Naive thymus-derived CD8-positive, alpha-beta T cell (primary cell): Measurements from ENCODE around the gene PKD1. TPM values are rescaled to one million over a fixed set of nuclear protein-coding genes. Genes with fewer than 3 reads are reported as not detected.
A peak's percentile ranks its signal among the peaks of the same experiment; 100 is the strongest.

Source experiments
- ATAC-seq, 2 donors: fragments of 150-1000 bp; cut with Tn5 transposase in 1 of 2; sonication (Bioruptor Pico), chemical (Tn5 transposase) in 1 of 2; 1 replicate in 1 of 2; 2 replicates in 1 of 2; pipeline ENCODE4 v1.10.0; 2021; ENCODE audit warnings: mild to moderate bottlenecking in 2 of 2, moderate library complexity in 2 of 2
- POLR2A ChIA-PET: fragments of 350-600 bp; sonication (Branson Sonifier 250); formaldehyde crosslinking; loops from one replicate; lab custom pipeline; 2021; ENCODE audit warnings: antibody characterized with exemption; lab: Charles Lee
- DNase-seq, 10 donors: peaks; one replicate each; pipeline versions ENCODE4 v3.0.0 to v3.0.0-alpha.2; 2020 to 2022
- H3K27ac Mint-ChIP-seq, 10 donors: one replicate each; pipeline ENCODE4 v1.8.0; 2020 to 2022; ENCODE audit warnings: mild to moderate bottlenecking in 10 of 10, mixed read lengths in 10 of 10, moderate library complexity in 4 of 10, inconsistent platforms in 1 of 10
- H3K27me3 Mint-ChIP-seq, 5 donors: one replicate each; pipeline ENCODE4 v1.8.0; 2021 to 2022; ENCODE audit warnings: mixed read lengths in 5 of 5
- H3K36me3 Mint-ChIP-seq, 3 donors: one replicate each; pipeline ENCODE4 v1.8.0; 2020 to 2022; ENCODE audit warnings: mixed read lengths in 3 of 3, mild to moderate bottlenecking in 2 of 3, inconsistent platforms in 1 of 3
- H3K4me1 Mint-ChIP-seq, 4 donors: one replicate each; pipeline ENCODE4 v1.8.0; 2021 to 2022; ENCODE audit warnings: mixed read lengths in 4 of 4
- H3K4me3 Mint-ChIP-seq, 10 donors: one replicate each; pipeline ENCODE4 v1.8.0; 2020 to 2022; ENCODE audit warnings: mild to moderate bottlenecking in 10 of 10, mixed read lengths in 10 of 10, moderate library complexity in 6 of 10, inconsistent platforms in 1 of 10
- H3K9me3 Mint-ChIP-seq, 9 donors: one replicate each; pipeline ENCODE4 v1.8.0; 2020 to 2022; ENCODE audit warnings: mixed read lengths in 9 of 9, mild to moderate bottlenecking in 3 of 9, inconsistent platforms in 1 of 9, moderate library complexity in 1 of 9
- polyA plus RNA-seq, 3 donors: library from polyadenylated mRNA; unstranded; fragments of 300-500 nt; fragmentation: Illumina TruSeq; gene quantifications; one replicate each; pipeline ENCODE4 v1.2.3, GENCODE V29; 2021
- total RNA-seq, 8 experiments: library from RNA in 2 of 8; stranded (reverse) in 2 of 8; gene quantifications; one replicate each; pipeline ENCODE4 v1.2.3 and lab custom pipeline; 2021 to 2026

The PKD1 gene
- total and polyA plus RNA-seq, 5 experiments from 2014 or later = 3.5 to 134 (median 9.9) TPM

- Mint-ChIP-seq H3K27me3 (no peaks in the 10 kb centered on the region), H3K4me1 (peaks cover 0 to 6% (median 2%) of the 10 kb centered on the region in 4 donors), H3K4me3 (no peak overlapping the region), H3K27ac (no peak overlapping the region), H3K9me3 (no peaks in the 10 kb centered on the region), H3K36me3 (peaks cover 0 to 30% (median 3%) of the 10 kb centered on the region in 3 donors)
- POLR2A ChIA-PET = no interaction called here
- no peak for ATAC-seq
- no peak for DNase-seq
These were observed 74.7 kb downstream of the PKD1 start for GRCh38 chr16:2061023-2061422.

- POLR2A ChIA-PET = no interaction called here
- peaks cover 0 to 31% (median 0%) of the 10 kb centered on the region in 3 donors for H3K36me3 Mint-ChIP-seq
These were observed 75.4 kb downstream of the PKD1 start for GRCh38 chr16:2060346-2060745.

DNA sequence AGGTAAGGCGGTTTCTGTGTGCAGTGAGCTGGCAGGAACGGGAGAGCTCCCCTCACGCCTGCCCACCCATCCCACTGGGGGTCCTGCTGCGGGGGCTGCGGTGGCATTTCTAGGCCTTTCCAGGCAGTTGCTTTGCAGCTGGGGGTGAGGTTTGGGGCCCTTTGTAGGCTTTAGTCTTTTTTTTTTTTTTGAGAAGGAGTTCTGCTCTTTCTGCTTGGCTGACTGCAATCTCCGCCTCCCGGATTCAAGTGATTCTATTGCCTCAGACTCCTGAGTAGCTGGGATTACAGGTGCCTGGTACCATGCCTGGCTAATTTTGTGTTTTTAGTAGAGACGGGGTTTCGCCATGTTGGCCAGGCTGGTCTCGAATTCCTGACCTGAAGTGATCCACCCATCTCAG is 76.8 kb downstream of the PKD1 start:
- DNase-seq = no peak

More at GRCh38 chr16:2060346-2060745, 75.4 kb downstream of the PKD1 start:
- H3K27me3 Mint-ChIP-seq = no peaks in the 10 kb centered on the region
- H3K9me3 Mint-ChIP-seq = no peaks in the 10 kb centered on the region
- DNase-seq = no peak
- no peak overlapping the region for H3K4me3 Mint-ChIP-seq
- no peak overlapping the region for H3K27ac Mint-ChIP-seq
- H3K4me1 Mint-ChIP-seq = peaks cover 0 to 6% (median 4%) of the 10 kb centered on the region in 4 donors
- no peak for ATAC-seq

DNA sequence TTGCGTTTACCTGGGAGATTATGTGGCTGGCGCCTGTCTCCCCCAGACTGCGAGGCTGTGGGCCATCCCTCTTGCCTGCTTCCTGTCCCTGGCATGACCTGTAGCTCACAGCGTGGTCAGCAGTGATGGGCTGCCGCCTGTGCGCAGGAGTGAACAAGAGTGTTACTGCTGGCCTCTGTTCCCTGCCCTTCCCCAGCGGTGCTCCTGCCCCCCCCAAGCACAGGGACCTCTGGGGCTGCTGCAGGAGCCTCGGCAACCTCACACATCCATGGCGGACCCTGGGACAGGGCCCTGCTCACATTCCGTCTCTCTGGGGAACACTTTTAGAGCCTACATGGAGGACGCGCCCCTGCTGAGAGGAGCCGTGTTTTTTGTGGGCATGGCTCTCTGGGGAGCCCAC is 77.3 kb downstream of the PKD1 start:
- Mint-ChIP-seq H3K36me3 (peaks cover 0 to 34% (median 2%) of the 10 kb centered on the region in 3 donors), H3K27ac (peak overlapping the region in 2 of 10 donors; percentile 29 to 60), H3K4me1 (peaks cover 0 to 6% (median 4%) of the 10 kb centered on the region in 4 donors), H3K27me3 (no peaks in the 10 kb centered on the region), H3K4me3 (no peak overlapping the region), H3K9me3 (no peaks in the 10 kb centered on the region)
- ATAC-seq (no peak), DNase-seq (no peak)
- POLR2A ChIA-PET = no interaction called here

More for the DNA sequence above, 76.8 kb downstream of the PKD1 start:
- POLR2A ChIA-PET = no interaction called here
- Mint-ChIP-seq H3K4me1 (peaks cover 0 to 6% (median 4%) of the 10 kb centered on the region in 4 donors), H3K9me3 (no peaks in the 10 kb centered on the region), H3K4me3 (no peak overlapping the region), H3K27ac (no peak overlapping the region), H3K27me3 (no peaks in the 10 kb centered on the region), H3K36me3 (peaks cover 0 to 30% (median under 1%) of the 10 kb centered on the region in 3 donors)
- no peak for ATAC-seq

DNA sequence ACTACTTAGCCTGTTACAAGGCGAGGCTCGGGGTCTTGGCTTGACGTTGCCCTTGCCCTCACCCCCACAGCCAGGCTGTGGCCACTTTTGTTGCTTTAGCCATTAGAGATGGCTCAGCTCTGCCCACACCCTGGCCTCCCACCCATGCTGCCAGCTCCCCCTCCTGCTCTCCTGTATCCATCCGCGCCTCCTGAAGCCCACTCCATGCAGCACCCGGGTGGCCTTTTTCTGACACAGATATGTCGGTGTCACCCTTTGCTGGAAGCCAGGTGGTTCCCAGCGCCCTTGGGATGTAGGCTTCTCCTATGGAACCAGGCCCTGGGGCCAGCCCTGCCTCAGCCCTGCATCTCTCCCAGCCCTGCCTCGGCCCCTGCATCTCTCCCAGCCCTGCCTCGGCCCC is 78.3 kb downstream of the PKD1 start:
- H3K36me3 Mint-ChIP-seq = peaks cover 0 to 34% (median 2%) of the 10 kb centered on the region in 3 donors
- H3K27ac Mint-ChIP-seq = no peak overlapping the region

GRCh38 chr16:2056681-2057407 is 78.9 kb downstream of the PKD1 start:
- Mint-ChIP-seq H3K4me3 (no peak overlapping the region), H3K9me3 (no peaks in the 10 kb centered on the region), H3K4me1 (peaks cover 0 to 6% (median 5%) of the 10 kb centered on the region in 4 donors), H3K36me3 (peaks cover 0 to 34% (median 2%) of the 10 kb centered on the region in 3 donors), H3K27me3 (no peaks in the 10 kb centered on the region), H3K27ac (no peak overlapping the region)
- POLR2A ChIA-PET = interaction anchor here (0.6 to 1.5 kb wide), 2 partner anchors 9 to 98 kb away, joined by 4 to 5 read pairs; partner anchors contain the start of genes NTHL1 and TSC2
- no peak for DNase-seq
- ATAC-seq = no peak

More for the DNA sequence above, 78.3 kb downstream of the PKD1 start:
- Mint-ChIP-seq H3K4me1 (peaks cover 0 to 6% (median 5%) of the 10 kb centered on the region in 4 donors), H3K4me3 (no peak overlapping the region), H3K27me3 (no peaks in the 10 kb centered on the region), H3K9me3 (no peaks in the 10 kb centered on the region)
- DNase-seq = no peak
- POLR2A ChIA-PET = interaction anchor here (0.6 to 1.5 kb wide), 2 partner anchors 10 to 97 kb away, joined by 4 to 5 read pairs; partner anchors contain the start of genes NTHL1 and TSC2
- ATAC-seq = no peak

- no peak overlapping the region for H3K4me3 Mint-ChIP-seq
- no peak for DNase-seq
- POLR2A ChIA-PET = interaction anchor here (1.5 kb wide), 1 partner anchor 8 kb away, joined by 4 read pairs; the partner anchor contains the start of genes NTHL1 and TSC2
These were observed 79.6 kb downstream of the PKD1 start for GRCh38 chr16:2056077-2056476.

DNA sequence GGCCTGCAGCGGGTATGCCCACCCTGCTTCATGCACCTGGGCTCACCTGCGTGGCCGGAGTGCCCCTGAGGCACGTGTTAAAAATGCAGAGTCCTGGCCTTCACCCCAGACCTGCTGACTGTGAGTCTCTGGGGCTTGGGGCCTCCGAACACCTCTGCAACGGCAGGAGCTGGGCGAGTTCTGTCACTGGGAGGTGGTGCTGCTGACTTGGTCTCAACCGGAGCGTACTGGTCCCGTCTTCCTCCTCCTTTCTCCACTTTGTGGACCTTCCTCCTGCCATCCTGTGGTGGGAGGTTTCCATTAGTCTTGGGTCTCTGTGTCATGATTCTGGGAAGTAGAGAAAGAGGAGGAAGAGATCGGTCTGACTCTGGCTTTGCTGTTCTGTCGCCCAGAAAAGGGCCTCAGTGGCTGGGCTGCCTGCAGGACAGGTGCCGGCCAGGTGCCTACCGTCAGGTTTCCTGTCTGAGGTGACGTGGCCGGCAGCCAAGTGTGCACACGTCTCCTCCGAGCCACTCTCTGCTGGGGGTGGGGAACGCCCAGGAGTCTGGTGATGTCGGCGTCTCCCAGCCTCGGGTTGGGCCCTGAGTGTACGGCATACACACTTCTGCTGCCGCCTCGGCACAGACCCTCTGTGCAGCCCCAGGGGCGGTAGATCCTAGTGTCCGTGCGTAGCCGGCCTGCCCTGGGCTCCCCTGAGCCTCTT is 81.0 kb downstream of the PKD1 start:
- peaks cover 0 to 11% (median 6%) of the 10 kb centered on the region in 4 donors for H3K4me1 Mint-ChIP-seq
- peaks cover 0 to 44% (median 2%) of the 10 kb centered on the region in 3 donors for H3K36me3 Mint-ChIP-seq
- H3K4me3 Mint-ChIP-seq = no peak overlapping the region
- POLR2A ChIA-PET = no interaction called here
- no peaks in the 10 kb centered on the region for H3K27me3 Mint-ChIP-seq
- no peak overlapping the region for H3K27ac Mint-ChIP-seq
- DNase-seq = no peak
- ATAC-seq = no peak
- no peaks in the 10 kb centered on the region for H3K9me3 Mint-ChIP-seq

More at GRCh38 chr16:2056077-2056476, 79.6 kb downstream of the PKD1 start:
- Mint-ChIP-seq H3K36me3 (peaks cover 0 to 42% (median 2%) of the 10 kb centered on the region in 3 donors), H3K4me1 (peaks cover 0 to 7% (median 6%) of the 10 kb centered on the region in 4 donors), H3K27ac (no peak overlapping the region), H3K9me3 (no peaks in the 10 kb centered on the region), H3K27me3 (no peaks in the 10 kb centered on the region)
- no peak for ATAC-seq

- Mint-ChIP-seq H3K9me3 (no peaks in the 10 kb centered on the region), H3K4me1 (peaks cover 5 to 15% (median 6%) of the 10 kb centered on the region in 4 donors), H3K27me3 (no peaks in the 10 kb centered on the region), H3K4me3 (no peak overlapping the region), H3K36me3 (peaks cover 0 to 44% (median 2%) of the 10 kb centered on the region in 3 donors), H3K27ac (no peak overlapping the region)
- DNase-seq = no peak
- ATAC-seq = no peak
- POLR2A ChIA-PET = no interaction called here
These were observed 81.8 kb downstream of the PKD1 start for GRCh38 chr16:2053897-2054296.

DNA sequence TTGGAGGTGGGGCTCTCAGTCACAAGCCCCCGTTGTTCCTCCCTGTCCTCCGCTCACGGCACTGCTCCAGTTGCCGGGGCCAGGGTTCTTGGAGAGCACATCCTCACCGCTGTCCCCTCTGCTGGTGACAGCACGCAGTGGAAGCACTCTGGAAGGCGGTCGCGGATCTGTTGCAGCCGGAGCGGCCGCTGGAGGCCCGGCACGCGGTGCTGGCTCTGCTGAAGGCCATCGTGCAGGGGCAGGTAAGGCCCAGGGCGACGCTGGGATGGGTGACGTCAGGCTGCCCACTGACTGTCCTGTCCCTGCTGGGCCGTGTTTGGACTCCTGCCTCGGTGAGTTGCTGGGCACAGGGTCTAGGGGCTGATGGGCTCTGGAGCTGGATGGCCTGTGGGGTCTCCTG is 82.5 kb downstream of the PKD1 start:
- H3K9me3 Mint-ChIP-seq = no peaks in the 10 kb centered on the region
- DNase-seq = no peak
- no peak for ATAC-seq

GRCh38 chr16:2048116-2048543 is 87.6 kb downstream of the PKD1 start:
- H3K27ac Mint-ChIP-seq = peak overlapping the region in 7 of 10 donors; percentile 43 to 90 (median 76)
- ATAC-seq = peak in 1 of 2 donors; percentile 39
- H3K4me3 Mint-ChIP-seq = peak overlapping the region; percentile 85 to 96 (median 92)
- H3K36me3 Mint-ChIP-seq = peaks cover 0 to 16% (median 0%) of the 10 kb centered on the region in 3 donors
- peaks cover 9 to 31% (median 21%) of the 10 kb centered on the region in 4 donors for H3K4me1 Mint-ChIP-seq
- DNase-seq = no peak
- POLR2A ChIA-PET = interaction anchor here (0.6 to 2.5 kb wide), 15 partner anchors 9 to 157 kb away, joined by 3 to 36 read pairs (median 4); partner anchors contain the start of genes MLST8, PKD1, RPS2 and TBL3
- no peaks in the 10 kb centered on the region for H3K27me3 Mint-ChIP-seq
- H3K9me3 Mint-ChIP-seq = no peaks in the 10 kb centered on the region

More for the DNA sequence above, 82.5 kb downstream of the PKD1 start:
- H3K4me1 Mint-ChIP-seq = peaks cover 7 to 22% (median 10%) of the 10 kb centered on the region in 4 donors
- no peak overlapping the region for H3K4me3 Mint-ChIP-seq
- H3K27ac Mint-ChIP-seq = no peak overlapping the region
- peaks cover 0 to 39% (median 2%) of the 10 kb centered on the region in 3 donors for H3K36me3 Mint-ChIP-seq
- H3K27me3 Mint-ChIP-seq = no peaks in the 10 kb centered on the region
- POLR2A ChIA-PET = no interaction called here

DNA sequence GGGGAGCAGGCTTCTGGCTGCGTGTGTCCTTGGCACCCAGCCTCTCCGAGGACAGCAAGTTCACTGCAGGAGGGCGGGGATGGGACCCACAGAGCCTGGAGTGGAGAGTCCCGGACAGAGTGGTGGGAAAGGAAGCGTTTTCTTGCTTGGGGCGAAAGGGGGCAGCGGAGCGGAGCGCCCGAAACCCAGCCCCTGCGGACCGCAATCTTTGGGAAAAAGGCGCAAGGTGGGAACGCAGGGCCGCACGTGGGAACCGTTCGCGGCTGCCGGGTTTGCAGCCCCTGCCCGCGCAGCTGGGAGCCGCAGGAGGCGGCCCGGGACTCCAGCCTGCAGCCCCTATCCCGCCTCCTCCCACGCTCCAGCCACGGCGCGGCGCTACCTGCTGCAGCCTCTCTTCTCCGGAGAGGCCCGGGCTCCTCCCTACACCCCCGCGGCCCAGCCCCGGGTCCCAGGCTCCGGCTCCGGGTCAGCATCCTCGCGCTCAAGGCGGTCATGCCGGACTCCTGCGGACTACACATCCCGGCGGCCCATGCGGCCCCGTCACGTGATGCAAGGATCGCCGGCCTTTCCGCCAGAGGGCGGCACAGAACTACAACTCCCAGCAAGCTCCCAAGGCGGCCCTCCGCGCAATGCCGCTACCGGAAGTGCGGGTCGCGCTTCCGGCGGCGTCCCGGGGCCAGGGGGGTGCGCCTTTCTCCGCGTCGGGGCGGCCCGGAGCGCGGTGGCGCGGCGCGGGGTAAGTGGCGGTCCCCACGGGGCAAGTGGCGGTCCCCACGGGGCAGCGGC is 88.2 kb downstream of the PKD1 start, which contains the start of the genes NTHL1 and TSC2:
TSS of gene NTHL1 (minus strand) at position 505 of the 786 bp plus-strand sequence. CDS start at position 494, 11 bp downstream.
TSS of gene TSC2 (plus strand) at position 656 of the 786 bp plus-strand sequence. CDS start 631 bp downstream, outside the sequence.
- Mint-ChIP-seq H3K27me3 (no peaks in the 10 kb centered on the region), H3K9me3 (no peaks in the 10 kb centered on the region), H3K4me1 (peaks cover 9 to 30% (median 21%) of the 10 kb centered on the region in 4 donors), H3K27ac (peak within 1 kb of the TSS; percentile 41 to 91 (median 78)), H3K36me3 (peaks cover 0 to 16% (median 0%) of the 10 kb centered on the region in 3 donors), H3K4me3 (peak within 1 kb of the TSS; percentile 85 to 96 (median 93))
- DNase-seq (peak; percentile 83 to 95 (median 89)), ATAC-seq (peak; percentile 92 to 97)
- POLR2A ChIA-PET = interaction anchor here (0.6 to 2.5 kb wide), 15 partner anchors 9 to 158 kb away, joined by 3 to 36 read pairs (median 4); partner anchors contain the start of genes MLST8, PKD1, RPS2 and TBL3
